ENCODE data around the gene CAPZA1. TPM values are rescaled to one million over a fixed set of nuclear protein-coding genes. Genes with fewer than 3 reads are reported as not detected.

Gene CAPZA1
- total RNA-seq, 1 experiment from 2014 or later, result 97.5 TPM

GRCh38 chr1:112599477-112599876 is 20.2 kb upstream of the CAPZA1 start:
- H3K4me1 Mint-ChIP-seq, result no peaks in the 10 kb centered on the region
- no peaks in the 10 kb centered on the region for H3K27me3 Mint-ChIP-seq (ENCODE audit: low read depth)
- POLR2A ChIA-PET, result no interaction called here
- CTCF ChIA-PET, result no interaction called here
- no peaks in the 10 kb centered on the region for H3K9me3 Mint-ChIP-seq
- ATAC-seq (no peak), DNase-seq (ENCODE audit: low spot score) (no peak)
- TF ChIP-seq ZNF425 (CRISPR knock-in tag; conservative IDR thresholded peaks at IDR 0.05), result no peak
- no peak for TF ChIP-seq FOXJ3 (CRISPR knock-in tag; IDR thresholded peaks at IDR 0.05; ENCODE audit: borderline replicate concordance)
- no peak for TF ChIP-seq JUN (CRISPR knock-in tag; IDR thresholded peaks at IDR 0.05)
- no peak for TF ChIP-seq ZMAT4 (CRISPR knock-in tag; IDR thresholded peaks at IDR 0.05)
- TF ChIP-seq NFE2L1 (CRISPR knock-in tag; IDR thresholded peaks at IDR 0.05), result no peak
- no peak overlapping the region for H3K27ac Mint-ChIP-seq
- peaks cover 12% of the 10 kb centered on the region for H3K36me3 Mint-ChIP-seq
- no peak overlapping the region for H3K4me3 Mint-ChIP-seq

- Mint-ChIP-seq H3K27ac (no peak overlapping the region), H3K9me3 (no peaks in the 10 kb centered on the region), H3K27me3 (ENCODE audit: low read depth) (no peaks in the 10 kb centered on the region), H3K4me3 (no peak overlapping the region), H3K36me3 (peaks cover 31% of the 10 kb centered on the region), H3K4me1 (no peaks in the 10 kb centered on the region)
- ChIA-PET CTCF (no interaction called here), POLR2A (interaction anchor here (0.7 kb wide), 1 partner anchor 321 kb away, joined by 5 read pairs; no protein-coding TSS in a partner anchor)
- TF ChIP-seq IRF1 (CRISPR knock-in tag; IDR thresholded peaks at IDR 0.05), result no peak
- TF ChIP-seq NFE2L1 (CRISPR knock-in tag; IDR thresholded peaks at IDR 0.05), result no peak
- TF ChIP-seq MLX (CRISPR knock-in tag; IDR thresholded peaks at IDR 0.05), result no peak
- TF ChIP-seq JUN (CRISPR knock-in tag; IDR thresholded peaks at IDR 0.05), result no peak
- TF ChIP-seq FOXJ3 (CRISPR knock-in tag; IDR thresholded peaks at IDR 0.05; ENCODE audit: borderline replicate concordance), result no peak
- no peak for TF ChIP-seq GRHL2 (CRISPR knock-in tag; IDR thresholded peaks at IDR 0.05; ENCODE audit: insufficient replicate concordance, severe bottlenecking)
- TF ChIP-seq STAT6 (CRISPR knock-in tag; conservative IDR thresholded peaks at IDR 0.05; ENCODE audit: low read depth), result no peak
- no peak for TF ChIP-seq NFYB (CRISPR knock-in tag; conservative IDR thresholded peaks at IDR 0.05; ENCODE audit: low read depth)
- no peak for TF ChIP-seq ATF1 (CRISPR knock-in tag; IDR thresholded peaks at IDR 0.05)
- no peak for TF ChIP-seq PRRX2 (CRISPR knock-in tag; IDR thresholded peaks at IDR 0.05)
- TF ChIP-seq USF2 (CRISPR knock-in tag; IDR thresholded peaks at IDR 0.05), result no peak
- TF ChIP-seq RORB (CRISPR knock-in tag; IDR thresholded peaks at IDR 0.05), result no peak
- TF ChIP-seq USF1 (CRISPR knock-in tag; IDR thresholded peaks at IDR 0.05), result no peak
- TF ChIP-seq ZNF281 (CRISPR knock-in tag; IDR thresholded peaks at IDR 0.05), result no peak
- TF ChIP-seq ZNF512 (CRISPR knock-in tag; IDR thresholded peaks at IDR 0.05; ENCODE audit: borderline replicate concordance), result no peak
- no peak for TF ChIP-seq ZNF317 (CRISPR knock-in tag; IDR thresholded peaks at IDR 0.05; ENCODE audit: borderline replicate concordance, low read depth)
- TF ChIP-seq SMAD4 (CRISPR knock-in tag; IDR thresholded peaks at IDR 0.05), result no peak
- no peak for TF ChIP-seq IRF2 (CRISPR knock-in tag; IDR thresholded peaks at IDR 0.05; ENCODE audit: borderline replicate concordance, low read depth)
- ATAC-seq (no peak), DNase-seq (ENCODE audit: low spot score) (no peak)
Observed at GRCh38 chr1:112603012-112603411, 16.6 kb upstream of the CAPZA1 start.
